ENCODE measurements around the gene AKIRIN2. TPM values are rescaled to one million over a fixed set of nuclear protein-coding genes. Genes with fewer than 3 reads are reported as not detected.
A peak's percentile ranks its signal among the peaks of the same experiment; 100 is the strongest.

The AKIRIN2 gene
- total and polyA plus RNA-seq, 9 of the 15 experiments (the other 6 are each of a cell fraction or from before 2014, with no cell fraction given): 5.8 to 63.9 (median 28.1) TPM

DNA sequence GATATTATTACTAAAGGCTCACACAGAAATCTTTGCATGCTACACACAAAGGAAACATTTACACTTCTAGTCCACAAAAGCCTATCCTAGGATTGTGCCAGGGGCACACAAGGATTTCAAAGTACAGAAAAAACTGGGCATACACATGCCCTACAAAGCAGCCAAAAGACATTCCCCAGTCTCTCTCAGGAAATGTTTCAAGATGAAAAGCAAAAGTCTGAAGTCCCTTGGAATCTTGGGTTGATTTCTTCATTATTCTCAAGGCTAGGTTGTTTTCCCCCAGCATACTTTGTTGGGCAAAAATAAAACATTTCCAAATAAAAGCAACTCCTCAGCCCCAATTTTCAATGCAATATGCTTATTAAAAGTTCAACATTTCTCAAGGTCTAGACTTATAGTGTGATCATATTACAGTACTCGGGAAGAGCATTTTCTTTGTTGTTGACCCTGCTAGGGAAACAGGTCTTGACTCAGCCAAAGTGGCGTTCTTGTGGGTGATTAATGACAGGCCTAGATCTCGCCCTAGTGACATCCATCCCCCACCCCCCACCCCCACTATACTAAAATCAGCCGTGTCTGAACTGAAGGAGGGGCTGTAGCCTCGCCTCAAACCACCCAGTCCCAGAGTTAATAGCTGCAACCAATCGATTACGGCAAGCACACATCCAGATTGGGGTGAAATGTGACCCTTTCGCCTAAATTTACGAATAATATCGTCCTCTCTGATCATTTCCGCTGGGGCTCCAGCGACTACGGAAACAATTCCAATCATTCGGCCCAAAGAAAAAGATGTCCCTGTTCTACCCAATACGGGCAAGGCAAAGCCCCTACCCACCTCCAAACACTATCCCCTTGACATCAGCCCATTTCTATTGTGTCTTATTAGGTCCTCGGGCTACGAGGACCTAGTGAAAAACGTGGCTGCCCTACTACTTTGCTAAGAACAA, 1.4 kb downstream of the AKIRIN2 start:
- H3K4me1 ChIP-seq (replicated peaks in 1 of 2; ENCODE audit: control insufficient read depth in 2 of 2, insufficient read depth in 2 of 2, low read length in 2 of 2): peaks cover 8 to 13% of the 10 kb centered on the region in 2 experiments
- POLR2A ChIA-PET: interaction anchor here (0.6 to 7.8 kb wide), 12 partner anchors 10 to 183 kb away, joined by 3 to 77 read pairs (median 5); no protein-coding TSS in a partner anchor
- peaks cover 43% of the 10 kb centered on the region for H4K20me1 ChIP-seq (replicated peaks; ENCODE audit: control insufficient read depth, insufficient read depth, low read length)
- H3K4me3 ChIP-seq: peak overlapping the region; percentile 96
- peaks cover 64% of the 10 kb centered on the region for H3K79me2 ChIP-seq (ENCODE audit: control insufficient read depth, insufficient read depth, low read length)
- BruUV-seq (replicated peaks): TSS peak; percentile 47
- H3K9ac ChIP-seq (ENCODE audit: insufficient read depth in 1 of 2, low read depth in 2 of 2, low read length in 2 of 2): peak overlapping the region; percentile 90 to 99
- FAIRE-seq (peak; percentile 80), ATAC-seq (peak; percentile 59), DNase-seq (ENCODE audit: extremely low read depth in 1 of 4, low spot score in 3 of 4) (peak; percentile 72 to 88 (median 82))
- peak overlapping the region; percentile 87; the same call in 1 of the 2 replicates for H2AFZ ChIP-seq (ENCODE audit: low read depth, low read length)
- H3K9me1 ChIP-seq (ENCODE audit: control insufficient read depth, insufficient read depth, low read length): no peaks in the 10 kb centered on the region
- in situ Hi-C loops (cut with MboI): no loop called here
- WGBS (ENCODE audit: insufficient coverage, low coverage, missing lambda C conversion rate): under 1% methylated on average over 17 of the region's 18 CpGs
- CTCF ChIA-PET (ENCODE audit: low intra/inter-chr PET ratio): interaction anchor here (0.7 kb wide), 1 partner anchor 93 kb away, joined by 3 read pairs; no protein-coding TSS in a partner anchor
- no peaks in the 10 kb centered on the region for H3K27me3 ChIP-seq (ENCODE audit: control insufficient read depth in 2 of 2, insufficient read depth in 2 of 2, low read length in 2 of 2)
- peak overlapping the region; percentile 90 for H3K27ac ChIP-seq (ENCODE audit: extremely low read depth, low read depth, low read length)
- peaks cover 36% of the 10 kb centered on the region for H3K36me3 ChIP-seq (ENCODE audit: control insufficient read depth, insufficient read depth, low read length)
- no peaks in the 10 kb centered on the region for H3K9me3 ChIP-seq (replicated peaks; ENCODE audit: control insufficient read depth, insufficient read depth, low read depth, low read length)
- intact Hi-C loops (cut with micrococcal nuclease): loop anchor here (2.0 to 10.0 kb wide), 4 partner anchors 57 to 226 kb away; partner anchors contain the start of genes RARS2 and SLC35A1
- peak overlapping the region; percentile 93 for H3K4me2 ChIP-seq (ENCODE audit: insufficient read depth, low read length)
- TF ChIP-seq NONO (IDR thresholded peaks at IDR 0.05; ENCODE audit: low read depth in 2 of 2, low read length in 1 of 2): no peak
- TF ChIP-seq BRCA1 (IDR thresholded peaks at IDR 0.05): no peak
- TF ChIP-seq BRCA1 (CRISPR knock-in tag; IDR thresholded peaks at IDR 0.05): no peak
- TF ChIP-seq MTA2 (IDR thresholded peaks at IDR 0.05; ENCODE audit: low read depth): no peak
- TF ChIP-seq OTX1 (CRISPR knock-in tag; IDR thresholded peaks at IDR 0.05): 0 out of 2 replicates have a peak, but pooled peaks have one; percentile 6
- peak; percentile 48; the same call in 1 of the 2 replicates for TF ChIP-seq LCOR (CRISPR knock-in tag; IDR thresholded peaks at IDR 0.05)
- TF ChIP-seq ZNF57 (CRISPR knock-in tag; IDR thresholded peaks at IDR 0.05): no peak
- TF ChIP-seq, protein P1, sequence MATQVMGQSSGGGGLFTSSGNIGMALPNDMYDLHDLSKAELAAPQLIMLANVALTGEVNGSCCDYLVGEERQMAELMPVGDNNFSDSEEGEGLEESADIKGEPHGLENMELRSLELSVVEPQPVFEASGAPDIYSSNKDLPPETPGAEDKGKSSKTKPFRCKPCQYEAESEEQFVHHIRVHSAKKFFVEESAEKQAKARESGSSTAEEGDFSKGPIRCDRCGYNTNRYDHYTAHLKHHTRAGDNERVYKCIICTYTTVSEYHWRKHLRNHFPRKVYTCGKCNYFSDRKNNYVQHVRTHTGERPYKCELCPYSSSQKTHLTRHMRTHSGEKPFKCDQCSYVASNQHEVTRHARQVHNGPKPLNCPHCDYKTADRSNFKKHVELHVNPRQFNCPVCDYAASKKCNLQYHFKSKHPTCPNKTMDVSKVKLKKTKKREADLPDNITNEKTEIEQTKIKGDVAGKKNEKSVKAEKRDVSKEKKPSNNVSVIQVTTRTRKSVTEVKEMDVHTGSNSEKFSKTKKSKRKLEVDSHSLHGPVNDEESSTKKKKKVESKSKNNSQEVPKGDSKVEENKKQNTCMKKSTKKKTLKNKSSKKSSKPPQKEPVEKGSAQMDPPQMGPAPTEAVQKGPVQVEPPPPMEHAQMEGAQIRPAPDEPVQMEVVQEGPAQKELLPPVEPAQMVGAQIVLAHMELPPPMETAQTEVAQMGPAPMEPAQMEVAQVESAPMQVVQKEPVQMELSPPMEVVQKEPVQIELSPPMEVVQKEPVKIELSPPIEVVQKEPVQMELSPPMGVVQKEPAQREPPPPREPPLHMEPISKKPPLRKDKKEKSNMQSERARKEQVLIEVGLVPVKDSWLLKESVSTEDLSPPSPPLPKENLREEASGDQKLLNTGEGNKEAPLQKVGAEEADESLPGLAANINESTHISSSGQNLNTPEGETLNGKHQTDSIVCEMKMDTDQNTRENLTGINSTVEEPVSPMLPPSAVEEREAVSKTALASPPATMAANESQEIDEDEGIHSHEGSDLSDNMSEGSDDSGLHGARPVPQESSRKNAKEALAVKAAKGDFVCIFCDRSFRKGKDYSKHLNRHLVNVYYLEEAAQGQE (IDR thresholded peaks at IDR 0.05; ENCODE audit: borderline replicate concordance): 0 out of 2 replicates have a peak, but pooled peaks have one; percentile 23
- TF ChIP-seq, protein P1 (CRISPR knock-in tag; IDR thresholded peaks at IDR 0.05; ENCODE audit: low read depth): no peak
- peak; percentile 40; the same call in 1 of the 2 replicates for TF ChIP-seq PML (IDR thresholded peaks at IDR 0.05; ENCODE audit: low read length)
- TF ChIP-seq ETV1 (tag; conservative IDR thresholded peaks at IDR 0.05; ENCODE audit: low read depth): peak; percentile 28; the same call in 1 of the 2 replicates
- peak; percentile 39; the same call in 1 of the 2 replicates for TF ChIP-seq MTA3 (IDR thresholded peaks at IDR 0.05; ENCODE audit: borderline replicate concordance)
- TF ChIP-seq BACH1 (tag; IDR thresholded peaks at IDR 0.05): 0 out of 2 replicates have a peak, but pooled peaks have one; percentile 38
- TF ChIP-seq CEBPB (tag; IDR thresholded peaks at IDR 0.05): 0 out of 2 replicates have a peak, but pooled peaks have one; percentile 12
